Subcutaneous adipose tissue (tissue), 4 donors: Measurements from ENCODE around the gene ABCD1. TPM values are rescaled to one million over a fixed set of nuclear protein-coding genes. Genes with fewer than 3 reads are reported as not detected.

ENCODE experiments used
- total RNA-seq, 4 donors: library from RNA; depleted of rRNA; stranded (reverse); fragments of >200 nt; gene quantifications; one replicate each; pipeline ENCODE4 v1.1.0, GENCODE V29; 2016
- TF ChIP-seq, protein P1 (sequence below): fragments of 450-650 bp; IDR thresholded peaks from one replicate; pipeline ENCODE4 v1.5.1; 2016; ENCODE audit warnings: low read depth, mild to moderate bottlenecking, control low read depth, antibody characterized with exemption, moderate library complexity

ABCD1 gene
- total RNA-seq, 4 donors from 2014 or later, result 12.4 to 83.8 (median 28.1) TPM

DNA sequence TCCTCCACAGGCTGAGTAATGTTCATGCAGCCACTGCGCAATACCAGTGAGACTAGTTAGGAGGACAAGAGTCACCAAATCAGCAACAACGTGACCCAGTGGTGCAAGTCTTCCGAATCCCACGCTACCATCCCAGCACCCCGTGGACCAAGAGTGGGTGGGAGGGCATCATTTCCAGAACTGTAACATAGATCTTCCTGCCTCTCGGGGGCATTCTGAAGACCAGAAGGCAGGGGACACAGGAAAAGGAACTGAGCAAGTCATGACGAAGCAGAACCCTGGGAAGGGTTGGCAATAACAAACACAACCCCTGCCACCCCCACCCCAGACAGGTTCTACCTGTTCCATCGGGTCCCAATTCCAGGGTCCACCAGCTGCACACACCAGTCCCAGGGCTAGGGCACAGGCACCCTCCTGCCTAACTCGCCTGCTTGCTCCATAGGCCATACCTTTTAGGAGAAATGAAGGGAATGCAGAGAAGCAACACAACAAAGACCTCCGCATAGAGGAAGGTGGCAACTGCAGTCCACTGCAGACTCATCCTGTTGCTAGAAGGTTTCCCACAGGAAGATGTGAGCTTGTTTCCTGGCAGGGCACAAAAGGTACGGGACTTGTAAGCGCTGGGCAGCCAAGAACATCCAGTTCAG is 1.8 kb upstream of the ABCD1 start:
- TF ChIP-seq, protein P1, sequence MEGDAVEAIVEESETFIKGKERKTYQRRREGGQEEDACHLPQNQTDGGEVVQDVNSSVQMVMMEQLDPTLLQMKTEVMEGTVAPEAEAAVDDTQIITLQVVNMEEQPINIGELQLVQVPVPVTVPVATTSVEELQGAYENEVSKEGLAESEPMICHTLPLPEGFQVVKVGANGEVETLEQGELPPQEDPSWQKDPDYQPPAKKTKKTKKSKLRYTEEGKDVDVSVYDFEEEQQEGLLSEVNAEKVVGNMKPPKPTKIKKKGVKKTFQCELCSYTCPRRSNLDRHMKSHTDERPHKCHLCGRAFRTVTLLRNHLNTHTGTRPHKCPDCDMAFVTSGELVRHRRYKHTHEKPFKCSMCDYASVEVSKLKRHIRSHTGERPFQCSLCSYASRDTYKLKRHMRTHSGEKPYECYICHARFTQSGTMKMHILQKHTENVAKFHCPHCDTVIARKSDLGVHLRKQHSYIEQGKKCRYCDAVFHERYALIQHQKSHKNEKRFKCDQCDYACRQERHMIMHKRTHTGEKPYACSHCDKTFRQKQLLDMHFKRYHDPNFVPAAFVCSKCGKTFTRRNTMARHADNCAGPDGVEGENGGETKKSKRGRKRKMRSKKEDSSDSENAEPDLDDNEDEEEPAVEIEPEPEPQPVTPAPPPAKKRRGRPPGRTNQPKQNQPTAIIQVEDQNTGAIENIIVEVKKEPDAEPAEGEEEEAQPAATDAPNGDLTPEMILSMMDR, result no peak

DNA sequence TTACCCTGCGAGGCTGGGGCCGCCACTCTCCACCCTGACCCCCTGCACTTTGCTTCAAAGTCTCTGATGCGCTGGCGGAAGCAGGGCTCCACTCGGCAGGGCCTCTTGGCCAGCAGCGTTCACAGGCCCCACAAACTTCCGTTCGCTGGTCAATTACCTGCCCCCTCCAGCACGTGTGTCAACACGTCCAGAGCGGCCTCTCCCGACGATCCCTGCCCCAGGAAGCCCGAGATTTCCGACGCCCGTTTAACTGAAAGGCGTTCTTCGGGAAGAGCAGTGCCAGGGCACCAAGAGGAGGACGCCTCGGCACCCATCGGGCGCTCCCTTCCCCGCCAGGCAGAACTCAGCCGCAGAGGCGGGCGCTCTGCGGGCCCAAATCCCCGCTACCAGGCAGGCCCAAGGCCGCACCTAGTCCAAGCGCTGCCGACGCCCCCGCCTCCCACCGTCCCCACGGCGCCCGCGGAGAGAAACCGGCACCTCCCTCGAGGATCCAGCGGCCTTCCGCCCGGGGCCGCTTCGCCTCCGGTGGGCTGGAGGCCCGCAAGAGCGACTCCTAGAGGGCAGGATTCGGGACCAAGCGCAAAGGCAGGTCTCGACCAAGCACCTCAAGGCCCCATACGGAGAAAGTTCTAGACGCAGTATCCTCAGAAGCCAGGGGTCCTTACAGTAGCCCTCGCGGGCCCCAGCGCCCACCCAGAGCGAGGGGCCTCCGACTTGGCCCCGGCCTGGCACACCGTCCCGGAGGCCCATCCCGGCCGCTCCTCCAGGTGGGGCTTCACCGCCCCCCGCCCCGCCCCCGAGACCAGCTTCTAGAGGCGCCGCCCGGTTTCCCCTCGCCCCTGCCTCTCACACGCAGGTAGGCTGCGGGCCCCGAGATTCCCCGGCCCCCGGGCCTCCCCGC is 1.1 kb upstream of the ABCD1 start:
- TF ChIP-seq, protein P1, result no peak

DNA sequence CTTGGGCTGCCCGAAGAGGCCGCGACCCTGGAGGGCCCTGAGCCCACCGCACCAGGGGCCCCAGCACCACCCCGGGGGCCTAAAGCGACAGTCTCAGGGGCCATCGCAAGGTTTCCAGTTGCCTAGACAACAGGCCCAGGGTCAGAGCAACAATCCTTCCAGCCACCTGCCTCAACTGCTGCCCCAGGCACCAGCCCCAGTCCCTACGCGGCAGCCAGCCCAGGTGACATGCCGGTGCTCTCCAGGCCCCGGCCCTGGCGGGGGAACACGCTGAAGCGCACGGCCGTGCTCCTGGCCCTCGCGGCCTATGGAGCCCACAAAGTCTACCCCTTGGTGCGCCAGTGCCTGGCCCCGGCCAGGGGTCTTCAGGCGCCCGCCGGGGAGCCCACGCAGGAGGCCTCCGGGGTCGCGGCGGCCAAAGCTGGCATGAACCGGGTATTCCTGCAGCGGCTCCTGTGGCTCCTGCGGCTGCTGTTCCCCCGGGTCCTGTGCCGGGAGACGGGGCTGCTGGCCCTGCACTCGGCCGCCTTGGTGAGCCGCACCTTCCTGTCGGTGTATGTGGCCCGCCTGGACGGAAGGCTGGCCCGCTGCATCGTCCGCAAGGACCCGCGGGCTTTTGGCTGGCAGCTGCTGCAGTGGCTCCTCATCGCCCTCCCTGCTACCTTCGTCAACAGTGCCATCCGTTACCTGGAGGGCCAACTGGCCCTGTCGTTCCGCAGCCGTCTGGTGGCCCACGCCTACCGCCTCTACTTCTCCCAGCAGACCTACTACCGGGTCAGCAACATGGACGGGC is 579 bp downstream of the ABCD1 start:
- TF ChIP-seq, protein P1, result no peak

DNA sequence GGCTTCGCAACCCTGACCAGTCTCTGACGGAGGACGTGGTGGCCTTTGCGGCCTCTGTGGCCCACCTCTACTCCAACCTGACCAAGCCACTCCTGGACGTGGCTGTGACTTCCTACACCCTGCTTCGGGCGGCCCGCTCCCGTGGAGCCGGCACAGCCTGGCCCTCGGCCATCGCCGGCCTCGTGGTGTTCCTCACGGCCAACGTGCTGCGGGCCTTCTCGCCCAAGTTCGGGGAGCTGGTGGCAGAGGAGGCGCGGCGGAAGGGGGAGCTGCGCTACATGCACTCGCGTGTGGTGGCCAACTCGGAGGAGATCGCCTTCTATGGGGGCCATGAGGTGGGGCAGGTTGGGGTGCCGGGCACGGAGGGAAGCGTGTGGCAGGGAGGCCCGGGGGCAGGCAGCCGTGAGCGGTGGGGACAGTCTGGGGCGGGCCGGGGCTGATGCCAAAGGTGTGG is 1.2 kb downstream of the ABCD1 start:
- TF ChIP-seq, protein P1, result no peak

DNA sequence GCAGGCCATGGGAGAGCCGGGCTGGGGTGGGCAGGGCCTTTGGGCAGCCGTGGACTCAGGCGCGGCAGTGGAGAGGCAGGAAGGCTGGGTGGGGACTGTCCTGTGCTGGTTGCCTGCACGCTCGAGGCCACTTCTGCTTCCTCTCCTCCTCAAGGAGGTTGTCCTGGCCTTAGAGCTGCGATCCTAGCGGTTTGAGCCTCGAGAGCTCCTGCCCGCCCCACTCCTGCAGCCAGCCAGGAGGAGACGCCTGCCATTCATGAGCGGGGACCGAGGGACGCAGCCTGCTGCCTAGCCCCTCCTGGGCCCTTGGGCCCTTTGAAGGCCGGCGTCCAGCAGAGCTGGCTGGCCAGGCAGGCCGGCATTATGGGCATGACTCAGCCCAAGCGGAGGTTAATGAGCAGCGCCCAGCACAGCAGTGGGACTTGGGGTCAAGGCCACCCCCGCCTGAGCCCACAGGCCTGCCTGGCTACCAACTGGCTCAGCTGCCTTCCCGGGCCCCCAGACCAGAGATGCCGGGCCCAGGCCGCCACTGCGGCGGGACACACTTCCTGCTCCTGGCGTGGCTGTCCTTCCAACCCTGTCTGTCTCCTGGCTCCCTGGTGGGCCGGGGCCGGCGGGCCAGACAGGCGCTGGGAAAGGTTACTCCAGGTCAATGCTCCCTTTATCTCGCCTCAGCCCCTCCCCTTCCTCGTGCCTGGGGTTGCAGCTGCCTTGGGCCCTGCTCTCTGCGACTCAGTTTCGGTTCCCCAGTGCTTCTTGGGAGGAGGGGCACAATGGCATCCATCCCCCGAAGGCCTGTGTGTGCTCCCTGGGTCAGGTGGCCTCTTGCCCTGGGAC is 1.8 kb downstream of the ABCD1 start:
- TF ChIP-seq, protein P1, result no peak

DNA sequence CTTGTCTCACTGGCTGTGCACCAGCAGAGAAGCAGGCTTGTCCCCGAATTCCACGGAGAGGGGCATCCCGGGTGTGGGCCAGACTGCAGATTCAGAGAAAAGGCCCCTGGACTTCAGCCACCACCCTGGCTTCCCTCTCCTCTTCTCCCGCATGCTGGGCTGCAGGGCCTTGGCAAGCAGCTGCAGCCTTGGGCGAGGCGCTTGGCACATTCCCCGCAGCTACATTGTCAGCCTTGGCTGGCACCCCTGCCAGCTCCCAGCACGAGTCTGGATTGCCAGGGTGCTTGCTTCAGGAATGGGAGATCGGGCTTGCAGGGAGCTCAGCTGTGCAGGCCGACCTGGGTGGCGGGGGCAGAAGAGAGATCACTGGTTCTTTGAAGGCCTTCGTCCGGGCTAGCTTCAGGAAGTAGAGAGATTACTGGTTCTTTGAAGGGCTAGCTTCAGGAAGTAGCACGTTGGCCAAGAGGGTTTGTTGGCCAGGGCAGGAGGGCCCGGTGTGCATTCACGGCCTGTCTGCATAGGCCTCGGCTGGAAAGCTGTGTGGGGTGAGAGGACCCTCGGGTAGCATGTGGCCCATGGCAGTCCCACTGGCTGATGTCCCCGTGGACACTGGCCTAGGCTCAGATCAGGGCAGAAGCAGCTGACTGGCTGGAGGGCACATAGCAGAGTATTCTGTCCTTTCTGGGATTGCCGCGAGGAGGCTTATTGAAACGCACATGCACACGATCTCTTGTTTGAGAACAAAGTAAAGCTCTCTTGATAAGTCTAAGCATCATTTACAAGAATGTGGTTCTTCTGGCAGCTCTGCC is 2.7 kb downstream of the ABCD1 start:
- TF ChIP-seq, protein P1, result no peak
